ENCODE results near the gene FOXO4. TPM values are rescaled to one million over a fixed set of nuclear protein-coding genes. Genes with fewer than 3 reads are reported as not detected.

The FOXO4 gene
- total and polyA plus RNA-seq, 2 experiments from 2014 or later = 1.1 to 5.2 TPM

GRCh38 chrX:71068044-71068918 lies 27.4 kb upstream of the FOXO4 start, which contains the start of gene SNX12:
Gene SNX12, minus strand, starts transcription at chrX:71068334. Its CDS starts 28 bp downstream, at chrX:71068306.
- H3K79me2 ChIP-seq (ENCODE audit: insufficient read depth) = peaks cover 44% of the 10 kb centered on the region
- H3K9me3 ChIP-seq (ENCODE audit: low read depth) = no peaks in the 10 kb centered on the region
- H3K4me2 ChIP-seq (ENCODE audit: unreplicated experiment) = peak within 1 kb of the TSS; percentile 93
- in situ Hi-C loops (cut with MboI) = no loop called here
- H3K27ac ChIP-seq = peak within 1 kb of the TSS; percentile 94
- H3K9ac ChIP-seq = peak within 1 kb of the TSS; percentile 90
- no peaks in the 10 kb centered on the region for H3K9me2 ChIP-seq (ENCODE audit: insufficient read depth)
- 0 to 1% methylated on average over 29 to 36 of the region's 73 CpGs for WGBS, 2 experiments (ENCODE audit: low coverage in 1 of 2, low lambda C conversion rate in 2 of 2, missing lambda C conversion rate in 2 of 2)
- no peaks in the 10 kb centered on the region for H4K20me1 ChIP-seq (ENCODE audit: insufficient read depth)
- TF ChIP-seq EZH2 (IDR thresholded peaks at IDR 0.05; ENCODE audit: insufficient read depth, poor library complexity, severe bottlenecking) (no peak), EZH2phosphoT487 (IDR thresholded peaks at IDR 0.05; ENCODE audit: insufficient read depth, low read depth) (no peak)
- no peaks in the 10 kb centered on the region for H3K36me3 ChIP-seq (ENCODE audit: low read depth)
- H3F3A ChIP-seq (ENCODE audit: insufficient read depth) = peaks cover 8% of the 10 kb centered on the region; the same call in 1 of the 2 replicates
- peak; percentile 93 for DNase-seq
- H2AFZ ChIP-seq = peak within 1 kb of the TSS; percentile 95
- no peaks in the 10 kb centered on the region for H3K27me3 ChIP-seq (replicated peaks; ENCODE audit: insufficient read depth)
- H3K4me1 ChIP-seq (ENCODE audit: insufficient read depth) = no peaks in the 10 kb centered on the region
- peak within 1 kb of the TSS; percentile 93 for H3K4me3 ChIP-seq

GRCh38 chrX:71070531-71070930 lies 25.1 kb upstream of the FOXO4 start:
- peaks cover 22% of the 10 kb centered on the region for H3K79me2 ChIP-seq (ENCODE audit: insufficient read depth)
- no peak overlapping the region for H3K4me2 ChIP-seq (ENCODE audit: unreplicated experiment)
- no peak overlapping the region for H3K9ac ChIP-seq
- DNase-seq = no peak
- peaks cover 8% of the 10 kb centered on the region; the same call in 1 of the 2 replicates for H3F3A ChIP-seq (ENCODE audit: insufficient read depth)
- H3K27me3 ChIP-seq (replicated peaks; ENCODE audit: insufficient read depth) = no peaks in the 10 kb centered on the region
- in situ Hi-C loops (cut with MboI) = no loop called here
- H3K4me1 ChIP-seq (ENCODE audit: insufficient read depth) = no peaks in the 10 kb centered on the region
- no peaks in the 10 kb centered on the region for H4K20me1 ChIP-seq (ENCODE audit: insufficient read depth)
- no peak overlapping the region for H3K27ac ChIP-seq
- H3K36me3 ChIP-seq (ENCODE audit: low read depth) = no peaks in the 10 kb centered on the region
- no peaks in the 10 kb centered on the region for H3K9me3 ChIP-seq (ENCODE audit: low read depth)
- TF ChIP-seq EZH2 (IDR thresholded peaks at IDR 0.05; ENCODE audit: insufficient read depth, poor library complexity, severe bottlenecking) (no peak), EZH2phosphoT487 (IDR thresholded peaks at IDR 0.05; ENCODE audit: insufficient read depth, low read depth) (no peak)
- no peaks in the 10 kb centered on the region for H3K9me2 ChIP-seq (ENCODE audit: insufficient read depth)
- 69 to 81% methylated on average over 5 of the region's 5 CpGs for WGBS, 2 experiments (ENCODE audit: low coverage in 1 of 2, low lambda C conversion rate in 2 of 2, missing lambda C conversion rate in 2 of 2)
- H2AFZ ChIP-seq = no peak overlapping the region
- no peak overlapping the region for H3K4me3 ChIP-seq

GRCh38 chrX:71081330-71082123 lies 14.1 kb upstream of the FOXO4 start:
- H3K27ac ChIP-seq = no peak overlapping the region
- peak; percentile 47 for DNase-seq
- in situ Hi-C loops (cut with MboI) = no loop called here
- H3K27me3 ChIP-seq (replicated peaks; ENCODE audit: insufficient read depth) = no peaks in the 10 kb centered on the region
- no peaks in the 10 kb centered on the region for H3K79me2 ChIP-seq (ENCODE audit: insufficient read depth)
- H3K4me2 ChIP-seq (ENCODE audit: unreplicated experiment) = no peak overlapping the region
- H3K4me3 ChIP-seq = no peak overlapping the region
- no peaks in the 10 kb centered on the region for H3K9me2 ChIP-seq (ENCODE audit: insufficient read depth)
- H2AFZ ChIP-seq = no peak overlapping the region
- no peaks in the 10 kb centered on the region for H3K9me3 ChIP-seq (ENCODE audit: low read depth)
- no peaks in the 10 kb centered on the region for H3K36me3 ChIP-seq (ENCODE audit: low read depth)
- 46 to 57% methylated on average over 3 of the region's 3 CpGs for WGBS, 2 experiments (ENCODE audit: low coverage in 1 of 2, low lambda C conversion rate in 2 of 2, missing lambda C conversion rate in 2 of 2)
- no peaks in the 10 kb centered on the region for H4K20me1 ChIP-seq (ENCODE audit: insufficient read depth)
- no peak for TF ChIP-seq EZH2 (IDR thresholded peaks at IDR 0.05; ENCODE audit: insufficient read depth, poor library complexity, severe bottlenecking)
- TF ChIP-seq EZH2phosphoT487 (IDR thresholded peaks at IDR 0.05; ENCODE audit: insufficient read depth, low read depth) = no peak
- no peaks in the 10 kb centered on the region for H3K4me1 ChIP-seq (ENCODE audit: insufficient read depth)
- H3F3A ChIP-seq (ENCODE audit: insufficient read depth) = no peaks in the 10 kb centered on the region
- H3K9ac ChIP-seq = no peak overlapping the region

- Histone ChIP-seq H3F3A (ENCODE audit: insufficient read depth) (no peaks in the 10 kb centered on the region), H3K27ac (no peak overlapping the region), H3K9me3 (ENCODE audit: low read depth) (no peaks in the 10 kb centered on the region), H3K4me2 (ENCODE audit: unreplicated experiment) (no peak overlapping the region), H3K79me2 (ENCODE audit: insufficient read depth) (no peaks in the 10 kb centered on the region), H3K9me2 (ENCODE audit: insufficient read depth) (no peaks in the 10 kb centered on the region), H3K9ac (no peak overlapping the region), H3K36me3 (ENCODE audit: low read depth) (no peaks in the 10 kb centered on the region), H3K4me1 (ENCODE audit: insufficient read depth) (no peaks in the 10 kb centered on the region), H3K27me3 (replicated peaks; ENCODE audit: insufficient read depth) (no peaks in the 10 kb centered on the region), H3K4me3 (no peak overlapping the region), H2AFZ (no peak overlapping the region), H4K20me1 (ENCODE audit: insufficient read depth) (no peaks in the 10 kb centered on the region)
- in situ Hi-C loops (cut with MboI) = no loop called here
- TF ChIP-seq EZH2phosphoT487 (IDR thresholded peaks at IDR 0.05; ENCODE audit: insufficient read depth, low read depth) (no peak), EZH2 (IDR thresholded peaks at IDR 0.05; ENCODE audit: insufficient read depth, poor library complexity, severe bottlenecking) (no peak)
- no peak for DNase-seq
- 88 to 91% methylated on average over 2 to 5 of the region's 5 CpGs for WGBS, 2 experiments (ENCODE audit: low coverage in 1 of 2, low lambda C conversion rate in 2 of 2, missing lambda C conversion rate in 2 of 2)
These were observed 13.5 kb upstream of the FOXO4 start for GRCh38 chrX:71082124-71082647.
